K562 (cell line): ENCODE data around the gene MECP2.

Source experiments
- ARID4B ChIP-seq: sonication (generic); formaldehyde crosslinking; IDR thresholded peaks from 2 replicates; pipeline ENCODE4 v1.8.0; 2022; ENCODE audit warnings: mild to moderate bottlenecking, missing genetic modification reagents
- CHD2 ChIP-seq: IDR thresholded peaks from 2 replicates; pipeline ENCODE4 v1.6.1; 2011; ENCODE audit warnings: low read depth, low read length
- TF ChIP-seq, protein P1 (sequence below): sonication (generic); formaldehyde crosslinking; IDR thresholded peaks from 2 replicates; pipeline ENCODE4 v1.8.1; 2023; ENCODE audit warnings: mild to moderate bottlenecking, missing genetic modification reagents

DNA sequence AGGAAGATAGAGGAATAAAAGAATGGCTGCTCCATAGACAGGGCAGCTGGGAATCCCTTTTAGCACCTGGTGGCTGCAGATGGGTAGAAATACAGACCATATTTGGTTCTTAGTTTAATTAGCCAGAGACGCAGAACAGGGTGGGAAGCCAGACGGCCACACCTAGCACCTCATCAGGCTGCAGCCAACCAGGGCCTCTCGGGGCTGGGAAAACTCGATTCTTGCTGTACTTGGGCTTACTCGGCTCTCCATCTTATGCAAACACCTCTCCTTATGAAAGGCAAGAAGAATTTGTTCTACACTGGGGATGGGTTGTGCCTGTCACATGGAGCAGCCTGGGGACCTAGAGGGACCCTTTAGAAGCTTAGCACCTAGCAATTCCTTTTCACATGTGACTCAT lies 97.5 kb downstream of the MECP2 start:
- TF ChIP-seq, protein P1, sequence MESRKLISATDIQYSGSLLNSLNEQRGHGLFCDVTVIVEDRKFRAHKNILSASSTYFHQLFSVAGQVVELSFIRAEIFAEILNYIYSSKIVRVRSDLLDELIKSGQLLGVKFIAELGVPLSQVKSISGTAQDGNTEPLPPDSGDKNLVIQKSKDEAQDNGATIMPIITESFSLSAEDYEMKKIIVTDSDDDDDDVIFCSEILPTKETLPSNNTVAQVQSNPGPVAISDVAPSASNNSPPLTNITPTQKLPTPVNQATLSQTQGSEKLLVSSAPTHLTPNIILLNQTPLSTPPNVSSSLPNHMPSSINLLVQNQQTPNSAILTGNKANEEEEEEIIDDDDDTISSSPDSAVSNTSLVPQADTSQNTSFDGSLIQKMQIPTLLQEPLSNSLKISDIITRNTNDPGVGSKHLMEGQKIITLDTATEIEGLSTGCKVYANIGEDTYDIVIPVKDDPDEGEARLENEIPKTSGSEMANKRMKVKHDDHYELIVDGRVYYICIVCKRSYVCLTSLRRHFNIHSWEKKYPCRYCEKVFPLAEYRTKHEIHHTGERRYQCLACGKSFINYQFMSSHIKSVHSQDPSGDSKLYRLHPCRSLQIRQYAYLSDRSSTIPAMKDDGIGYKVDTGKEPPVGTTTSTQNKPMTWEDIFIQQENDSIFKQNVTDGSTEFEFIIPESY = no peak
- no peak for TF ChIP-seq CHD2
- no peak for TF ChIP-seq ARID4B (CRISPR knock-in tag)
